GM10248 (cell line): ENCODE measurements around the gene MUSTN1.

Experiments
- CTCF ChIA-PET: fragments of 300-600 bp; sonication (Branson Sonifier 250); formaldehyde crosslinking; extraction: SDS; loops from one replicate; lab custom pipeline; 2021; ENCODE audit warnings: antibody characterized with exemption; lab: Yijun Ruan, JAX
- POLR2A ChIA-PET: fragments of 350-650 bp; sonication (Branson Sonifier 250); formaldehyde crosslinking; extraction: SDS; loops from one replicate; lab custom pipeline; 2020; ENCODE audit warnings: antibody characterized with exemption; lab: Yijun Ruan, JAX
- DNase-seq: peaks from one replicate; pipeline ENCODE4 v3.0.0; 2012; ENCODE audit errors: extremely low spot score
- TF ChIP-seq, protein P1 (sequence below): IDR thresholded peaks from 2 replicates; pipeline ENCODE4 v1.5.1; 2012; ENCODE audit warnings: mild to moderate bottlenecking, low read depth; ENCODE audit errors: extremely low read depth, missing control alignments, control extremely low read depth

MUSTN1 gene

DNA sequence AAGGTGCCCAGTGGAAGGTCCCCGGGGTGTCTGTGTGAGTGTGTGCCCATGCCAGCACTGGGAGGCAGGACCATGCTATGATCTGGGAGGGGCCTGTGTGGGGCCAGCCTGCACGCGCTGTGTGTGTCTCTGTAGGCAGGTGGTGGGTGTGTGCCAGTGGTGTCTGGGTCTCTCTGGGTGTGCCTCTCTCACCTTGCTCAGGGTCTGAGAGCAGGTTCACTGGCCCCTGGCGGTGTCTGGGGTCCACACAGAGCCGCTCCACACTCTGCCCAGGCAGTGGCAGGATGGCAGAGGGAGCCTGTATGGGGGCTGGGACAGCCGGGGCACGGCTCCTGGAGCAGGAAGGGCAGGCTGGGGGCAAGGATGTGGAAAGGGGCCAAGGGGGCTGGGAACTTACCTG, 17.0 kb downstream of the MUSTN1 start:
- DNase-seq, result no peak
- TF ChIP-seq, protein P1, sequence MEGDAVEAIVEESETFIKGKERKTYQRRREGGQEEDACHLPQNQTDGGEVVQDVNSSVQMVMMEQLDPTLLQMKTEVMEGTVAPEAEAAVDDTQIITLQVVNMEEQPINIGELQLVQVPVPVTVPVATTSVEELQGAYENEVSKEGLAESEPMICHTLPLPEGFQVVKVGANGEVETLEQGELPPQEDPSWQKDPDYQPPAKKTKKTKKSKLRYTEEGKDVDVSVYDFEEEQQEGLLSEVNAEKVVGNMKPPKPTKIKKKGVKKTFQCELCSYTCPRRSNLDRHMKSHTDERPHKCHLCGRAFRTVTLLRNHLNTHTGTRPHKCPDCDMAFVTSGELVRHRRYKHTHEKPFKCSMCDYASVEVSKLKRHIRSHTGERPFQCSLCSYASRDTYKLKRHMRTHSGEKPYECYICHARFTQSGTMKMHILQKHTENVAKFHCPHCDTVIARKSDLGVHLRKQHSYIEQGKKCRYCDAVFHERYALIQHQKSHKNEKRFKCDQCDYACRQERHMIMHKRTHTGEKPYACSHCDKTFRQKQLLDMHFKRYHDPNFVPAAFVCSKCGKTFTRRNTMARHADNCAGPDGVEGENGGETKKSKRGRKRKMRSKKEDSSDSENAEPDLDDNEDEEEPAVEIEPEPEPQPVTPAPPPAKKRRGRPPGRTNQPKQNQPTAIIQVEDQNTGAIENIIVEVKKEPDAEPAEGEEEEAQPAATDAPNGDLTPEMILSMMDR, result no peak
- ChIA-PET POLR2A (no interaction called here), CTCF (interaction anchor here (1.8 to 3.1 kb wide), 3 partner anchors 9 to 372 kb away, joined by 4 to 11 read pairs (median 7); no protein-coding TSS in a partner anchor)

DNA sequence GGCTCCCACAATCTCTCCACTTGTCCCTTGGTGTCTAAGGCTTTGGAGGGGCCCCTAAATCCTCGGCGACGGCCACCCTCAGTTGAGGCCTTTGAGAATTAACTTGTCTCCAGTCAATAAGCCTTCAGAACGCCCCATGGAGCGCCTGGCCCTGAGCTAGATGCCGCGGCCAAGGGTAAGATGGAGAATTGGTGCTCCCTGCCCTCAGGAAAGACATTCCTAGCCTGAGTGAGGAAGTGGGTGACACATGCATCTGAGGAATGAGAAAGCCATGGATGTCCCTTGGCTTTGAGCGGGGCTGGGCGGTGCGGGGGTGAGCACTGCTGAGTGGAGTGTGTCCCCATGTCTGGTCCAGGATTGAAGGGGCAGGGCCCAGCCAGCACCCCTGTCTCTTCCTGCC, 17.6 kb downstream of the MUSTN1 start:
- DNase-seq, result no peak
- ChIA-PET CTCF (interaction anchor here (1.5 to 3.1 kb wide), 2 partner anchors 13 to 19 kb away, joined by 4 to 11 read pairs; no protein-coding TSS in a partner anchor), POLR2A (no interaction called here)
- TF ChIP-seq, protein P1, result no peak

DNA sequence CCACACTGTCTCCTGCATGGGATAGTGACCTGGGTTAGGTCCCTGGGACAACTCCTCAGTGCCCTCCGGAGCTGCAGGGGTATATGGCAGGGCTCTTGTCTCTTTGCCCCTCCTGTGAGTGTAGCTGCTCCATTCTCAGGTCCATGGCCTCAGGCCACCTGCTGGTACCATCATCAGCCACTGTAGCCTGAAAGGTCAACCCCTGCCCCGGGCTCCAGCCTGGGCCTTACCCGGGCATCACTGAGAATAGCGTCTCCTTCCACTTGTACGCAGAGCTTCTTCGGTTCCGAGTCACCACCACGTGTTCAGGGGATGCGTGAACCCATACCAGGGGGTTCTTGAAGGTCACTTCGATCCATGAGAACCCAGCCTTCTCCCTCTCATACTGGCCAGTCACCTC, 18.2 kb downstream of the MUSTN1 start:
- ChIA-PET POLR2A (no interaction called here), CTCF (interaction anchor here (1.0 to 3.1 kb wide), 4 partner anchors 12 to 29 kb away, joined by 3 to 11 read pairs (median 4); no protein-coding TSS in a partner anchor)
- TF ChIP-seq, protein P1, result no peak
- DNase-seq, result no peak

DNA sequence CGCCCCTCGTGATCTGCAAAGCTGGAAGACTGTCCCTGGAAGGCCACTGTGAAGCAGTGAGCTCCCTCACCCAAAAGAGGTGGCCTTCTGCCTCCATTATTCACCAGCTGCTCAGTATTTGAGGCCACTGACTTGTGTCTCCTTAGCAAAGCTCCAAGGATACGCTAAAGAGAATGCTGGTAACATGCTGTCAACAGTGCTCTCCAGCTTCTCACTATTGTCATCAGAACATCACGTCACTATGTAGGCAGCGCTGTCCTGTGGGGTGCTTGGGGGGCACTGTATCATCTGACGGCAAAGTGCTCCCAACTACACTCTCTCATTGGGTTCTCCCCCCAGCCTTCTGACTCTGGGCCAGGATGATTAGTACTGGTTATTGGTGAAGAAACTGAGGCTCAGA, 18.6 kb downstream of the MUSTN1 start:
- TF ChIP-seq, protein P1, result no peak
- ChIA-PET POLR2A (no interaction called here), CTCF (interaction anchor here (1.0 to 3.1 kb wide), 5 partner anchors 12 to 29 kb away, joined by 3 to 11 read pairs (median 4); no protein-coding TSS in a partner anchor)
- DNase-seq, result no peak

DNA sequence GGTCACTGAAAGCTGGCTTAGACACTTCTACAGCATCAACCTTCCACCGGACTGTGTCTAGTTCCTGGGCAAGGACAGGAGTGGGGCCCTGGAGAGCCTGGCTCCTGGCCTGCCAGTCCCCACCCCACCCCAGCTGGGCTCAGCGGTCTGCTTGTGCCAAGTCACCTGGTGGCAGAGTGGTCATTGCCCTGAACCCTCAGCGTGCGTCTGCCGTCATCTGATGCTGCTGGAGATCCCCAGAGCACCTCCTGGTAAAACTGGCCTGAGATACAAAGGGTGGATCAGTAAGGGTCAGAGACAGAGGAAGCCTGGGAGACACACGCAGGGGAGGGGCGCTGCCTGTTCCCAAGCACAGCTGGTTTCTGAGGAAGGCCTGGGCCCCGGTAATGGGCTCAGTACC, 21.0 kb downstream of the MUSTN1 start:
- ChIA-PET POLR2A (no interaction called here), CTCF (interaction anchor here (1.9 kb wide), 1 partner anchor 15 kb away, joined by 9 read pairs; no protein-coding TSS in a partner anchor)
- DNase-seq, result no peak
- TF ChIP-seq, protein P1, result no peak

DNA sequence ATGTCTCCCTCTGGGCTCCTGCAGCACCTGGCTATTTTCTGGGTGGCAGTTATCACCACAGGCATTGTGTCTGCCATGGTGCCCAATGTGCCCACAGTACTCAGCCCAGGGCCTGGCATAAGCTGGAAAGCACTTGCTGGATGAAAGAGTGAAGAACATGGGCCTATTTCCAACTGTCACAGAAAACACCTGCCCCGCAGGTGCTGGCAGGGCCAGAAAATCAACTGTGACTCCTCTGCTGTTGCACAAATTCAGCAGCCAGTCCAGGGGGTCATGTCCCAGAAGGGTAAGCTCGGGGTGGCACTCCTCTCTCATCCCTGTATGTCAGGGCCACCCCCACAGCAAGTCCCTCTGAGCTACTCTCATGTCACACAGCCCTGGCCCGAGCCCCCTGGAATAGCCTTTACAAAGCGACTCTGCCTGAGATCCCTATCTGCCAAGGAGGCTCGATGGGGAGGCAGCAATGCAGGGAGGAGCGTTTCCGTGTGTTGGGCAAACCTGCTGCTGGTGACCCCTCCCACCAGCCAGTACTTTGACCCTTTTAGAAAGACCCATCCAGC, 23.3 kb downstream of the MUSTN1 start:
- TF ChIP-seq, protein P1, result no peak
- CTCF ChIA-PET, result interaction anchor here (1.5 to 3.4 kb wide), 3 partner anchors 10 to 13 kb away, joined by 3 to 16 read pairs (median 6); no protein-coding TSS in a partner anchor
- POLR2A ChIA-PET, result no interaction called here
- no peak for DNase-seq
